Kidney (tissue), 14 donors: ENCODE data around the gene AMD1. TPM values are rescaled to one million over a fixed set of nuclear protein-coding genes. Genes with fewer than 3 reads are reported as not detected.

Experiments used
- DNase-seq, 5 donors: peaks; one replicate each; pipeline ENCODE4 v3.0.0-alpha.2; 2013 to 2020
- FAIRE-seq: peaks from 2 replicates; lab custom pipeline; 2012; peaks lifted over from hg19 to GRCh38; lab: Jason Lieb, UNC
- H3K27ac ChIP-seq, 2 donors: one replicate each; pipeline ENCODE4 v1.7.0; 2013; ENCODE audit warnings: low read depth in 2 of 2, low read length in 2 of 2, inconsistent platforms in 1 of 2
- H3K27me3 ChIP-seq: one replicate; pipeline ENCODE4 v1.7.1; 2013; ENCODE audit warnings: low read length, inconsistent platforms; ENCODE audit not compliant: control insufficient read depth, insufficient read depth
- H3K36me3 ChIP-seq, 3 donors: one replicate each; pipeline versions ENCODE4 v1.7.0 to v1.7.1; 2013; ENCODE audit warnings: low read length in 3 of 3, control low read depth in 1 of 3, inconsistent platforms in 1 of 3; ENCODE audit not compliant: insufficient read depth in 3 of 3, control insufficient read depth in 2 of 3
- H3K4me1 ChIP-seq, 3 donors: one replicate each; pipeline versions ENCODE4 v1.7.0 to v1.7.1; 2013; ENCODE audit warnings: low read length in 3 of 3, inconsistent platforms in 1 of 3, low read depth in 1 of 3; ENCODE audit not compliant: control insufficient read depth in 2 of 3, insufficient read depth in 2 of 3
- H3K4me3 ChIP-seq, 3 donors: one replicate each; pipeline versions ENCODE4 v1.7.0 to v1.8.1; 2013; ENCODE audit warnings: low read length in 3 of 3, control low read depth in 1 of 3, inconsistent platforms in 1 of 3
- H3K9ac ChIP-seq, 3 donors: one replicate each; pipeline versions ENCODE4 v1.7.0 to v1.7.1; 2013; ENCODE audit warnings: low read length in 3 of 3, control low read depth in 1 of 3, inconsistent platforms in 1 of 3
- H3K9me3 ChIP-seq, 3 donors: one replicate each; pipeline versions ENCODE4 v1.7.0 to v1.7.1; 2013; ENCODE audit warnings: low read length in 3 of 3, control low read depth in 1 of 3, inconsistent platforms in 1 of 3; ENCODE audit not compliant: control insufficient read depth in 2 of 3, insufficient read depth in 1 of 3
- CTCF ChIP-seq: IDR thresholded peaks from 3 replicates; pipeline ENCODE4 v1.5.1; 2012; ENCODE audit warnings: mild to moderate bottlenecking, moderate library complexity, borderline replicate concordance; ENCODE audit not compliant: insufficient read depth; ENCODE audit errors: extremely low read depth
- intact Hi-C: fragments of 100-400 bp; cut with DNase I; formaldehyde crosslinking; loops from one replicate; pipeline ENCODE4 v1.11.1; 2022
- polyA plus RNA-seq: library from polyadenylated mRNA; stranded (reverse); fragments of 350-450 nt; fragmentation: Illumina TruSeq; extraction: RNeasy Lipid Tissue Mini Kit (QIAGEN cat#74804); gene quantifications from one replicate; pipeline ENCODE4 v1.2.3, GENCODE V29; 2014; ENCODE audit warnings: low read depth, low replicate concordance; ENCODE audit not compliant: insufficient read depth
- total RNA-seq: library from RNA; stranded (reverse); fragmentation: NEBNext Ultra II Directional; extraction: Animal tissue kit (Norgen Biotek cat#: 25700); gene quantifications from one replicate; pipeline ENCODE4 v1.2.1, GENCODE V29; 2021
- donor health status: control.
- donor health status: control.
- donor health status: control.
- donor health status: control.
- donor health status: control.
- donor health status: DM: yes; HTN: yes; CAD: no.
- donor health status: Normal renal cell carcinoma (clear cell type).

Gene AMD1
- total and polyA plus RNA-seq, 2 donors from 2014 or later = 32.8 to 72.3 TPM

- H3K27ac ChIP-seq = no peak overlapping the region
- no peak overlapping the region for H3K4me3 ChIP-seq
- H3K36me3 ChIP-seq = no peaks in the 10 kb centered on the region
- DNase-seq (no peak), FAIRE-seq (no peak)
- H3K9me3 ChIP-seq = no peaks in the 10 kb centered on the region
- H3K27me3 ChIP-seq = no peaks in the 10 kb centered on the region
- no peak overlapping the region for H3K9ac ChIP-seq
- intact Hi-C loops = loop anchor here (10.0 kb wide), 1 partner anchor 255 kb away; no protein-coding TSS in a partner anchor
- H3K4me1 ChIP-seq = no peaks in the 10 kb centered on the region
- TF ChIP-seq CTCF = no peak
Observed at GRCh38 chr6:110939429-110940200, 65.0 kb downstream of the AMD1 start.

GRCh38 chr6:110944681-110945151 lies 70.1 kb downstream of the AMD1 start:
- H3K36me3 ChIP-seq = no peaks in the 10 kb centered on the region
- no peaks in the 10 kb centered on the region for H3K4me1 ChIP-seq
- H3K27me3 ChIP-seq = no peaks in the 10 kb centered on the region
- DNase-seq (no peak), FAIRE-seq (no peak)
- no peak for TF ChIP-seq CTCF
- intact Hi-C loops = loop anchor here (10.0 kb wide), 1 partner anchor 260 kb away; no protein-coding TSS in a partner anchor
- H3K9ac ChIP-seq = no peak overlapping the region
- no peak overlapping the region for H3K27ac ChIP-seq
- no peaks in the 10 kb centered on the region for H3K9me3 ChIP-seq
- H3K4me3 ChIP-seq = no peak overlapping the region

Other genes starting within 250 kb of the AMD1 start
- 20.4 TPM for gene CDK19, start 59.3 kb upstream of the AMD1 start, total RNA-seq
- gene CDK19, start 59.3 kb upstream of the AMD1 start, polyA plus RNA-seq = 4.9 TPM
- gene GTF3C6, start 83.9 kb downstream of the AMD1 start, total RNA-seq = 78.1 TPM
- 128 TPM for gene GTF3C6, start 83.9 kb downstream of the AMD1 start, polyA plus RNA-seq
- 24.9 TPM for gene RPF2, start 107.3 kb downstream of the AMD1 start, total RNA-seq
- 27.5 TPM for gene RPF2, start 107.3 kb downstream of the AMD1 start, polyA plus RNA-seq
- 3.7 TPM for gene SLC16A10, start 212.7 kb downstream of the AMD1 start, total RNA-seq
- gene SLC16A10, start 212.7 kb downstream of the AMD1 start, polyA plus RNA-seq = 5.9 TPM